ENCODE data around the gene CLBA1. TPM values are rescaled to one million over a fixed set of nuclear protein-coding genes. Genes with fewer than 3 reads are reported as not detected.

The CLBA1 gene
- polyA plus RNA-seq, 1 of the 3 experiments (the other 2 are of a cell fraction) = 18.5 TPM

DNA sequence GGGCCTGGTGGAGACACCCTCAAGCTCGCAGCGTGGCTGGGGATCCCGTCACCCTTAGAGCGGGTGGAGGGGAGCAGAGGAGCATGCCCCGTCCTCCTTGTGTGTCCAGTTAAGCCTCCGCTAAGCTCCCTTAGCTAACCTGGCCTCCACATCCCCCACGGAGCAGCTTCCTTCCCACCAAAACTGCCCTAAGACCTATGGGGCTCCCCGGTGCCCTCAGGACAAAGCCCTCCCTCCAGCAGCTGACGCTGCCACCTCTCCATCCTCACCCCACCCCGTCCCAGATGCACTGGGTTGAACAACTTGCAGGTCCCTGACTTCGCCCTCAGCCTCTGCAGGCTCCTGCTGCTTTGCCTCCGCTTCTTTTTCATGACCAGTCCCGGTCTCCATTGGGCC lies 11.4 kb upstream of the CLBA1 start (continued):
- no peak for TF ChIP-seq TEAD4 (IDR thresholded peaks at IDR 0.05; ENCODE audit: borderline replicate concordance, insufficient read depth)
- TF ChIP-seq RCOR1 (IDR thresholded peaks at IDR 0.05; ENCODE audit: low read length) = no peak

GRCh38 chr14:104974665-104975390 lies 10.8 kb upstream of the CLBA1 start:
- peaks cover 52 to 53% of the 10 kb centered on the region in 2 experiments; a peak in 3 of 4 replicates for H3K4me1 ChIP-seq (ENCODE audit: control insufficient read depth in 1 of 2, insufficient read depth in 2 of 2, low read depth in 1 of 2, low read length in 1 of 2)
- no peaks in the 10 kb centered on the region for H4K20me1 ChIP-seq (ENCODE audit: insufficient read depth)
- H3K4me2 ChIP-seq = peak overlapping the region; percentile 90
- H3K9me3 ChIP-seq = no peaks in the 10 kb centered on the region
- ChIA-PET POLR2A (no interaction called here), CTCF (interaction anchor here (0.7 to 11.2 kb wide), 43 partner anchors 8 to 245 kb away, joined by 3 to 284 read pairs (median 5); partner anchors contain the start of gene CDCA4)
- no peaks in the 10 kb centered on the region for H3K27me3 ChIP-seq (ENCODE audit: insufficient read depth)
- H3K27ac ChIP-seq (ENCODE audit: low read depth in 2 of 2, low read length in 1 of 2) = peak overlapping the region; percentile 70 to 93; a peak in 3 of 4 replicates
- no peaks in the 10 kb centered on the region for H3K36me3 ChIP-seq (replicated peaks in 1 of 2; ENCODE audit: control insufficient read depth in 1 of 2, insufficient read depth in 2 of 2, low read length in 1 of 2)
- no peak overlapping the region for H3K4me3 ChIP-seq (ENCODE audit: low read depth in 2 of 2, low read length in 1 of 2)
- DNase-seq = no peak
- H3K79me2 ChIP-seq (ENCODE audit: insufficient read depth) = peaks cover 53% of the 10 kb centered on the region; the same call in 1 of the 2 replicates
- H3K9ac ChIP-seq = peak overlapping the region; percentile 76; the same call in 1 of the 2 replicates
- WGBS (ENCODE audit: low lambda C conversion rate) = 97% methylated on average over 9 of the region's 14 CpGs
- H3K9me2 ChIP-seq = no peaks in the 10 kb centered on the region
- TF ChIP-seq IRF3 (IDR thresholded peaks at IDR 0.05; ENCODE audit: low read depth, low read length) = no peak
- TF ChIP-seq, protein P1, sequence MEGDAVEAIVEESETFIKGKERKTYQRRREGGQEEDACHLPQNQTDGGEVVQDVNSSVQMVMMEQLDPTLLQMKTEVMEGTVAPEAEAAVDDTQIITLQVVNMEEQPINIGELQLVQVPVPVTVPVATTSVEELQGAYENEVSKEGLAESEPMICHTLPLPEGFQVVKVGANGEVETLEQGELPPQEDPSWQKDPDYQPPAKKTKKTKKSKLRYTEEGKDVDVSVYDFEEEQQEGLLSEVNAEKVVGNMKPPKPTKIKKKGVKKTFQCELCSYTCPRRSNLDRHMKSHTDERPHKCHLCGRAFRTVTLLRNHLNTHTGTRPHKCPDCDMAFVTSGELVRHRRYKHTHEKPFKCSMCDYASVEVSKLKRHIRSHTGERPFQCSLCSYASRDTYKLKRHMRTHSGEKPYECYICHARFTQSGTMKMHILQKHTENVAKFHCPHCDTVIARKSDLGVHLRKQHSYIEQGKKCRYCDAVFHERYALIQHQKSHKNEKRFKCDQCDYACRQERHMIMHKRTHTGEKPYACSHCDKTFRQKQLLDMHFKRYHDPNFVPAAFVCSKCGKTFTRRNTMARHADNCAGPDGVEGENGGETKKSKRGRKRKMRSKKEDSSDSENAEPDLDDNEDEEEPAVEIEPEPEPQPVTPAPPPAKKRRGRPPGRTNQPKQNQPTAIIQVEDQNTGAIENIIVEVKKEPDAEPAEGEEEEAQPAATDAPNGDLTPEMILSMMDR (IDR thresholded peaks at IDR 0.05) = no peak
- no peak for TF ChIP-seq TEAD4 (IDR thresholded peaks at IDR 0.05; ENCODE audit: borderline replicate concordance, insufficient read depth)
- no peak for TF ChIP-seq SIN3A (IDR thresholded peaks at IDR 0.05; ENCODE audit: borderline replicate concordance, low read depth, low read length)
- no peak for TF ChIP-seq ELF1 (IDR thresholded peaks at IDR 0.05)
- no peak for TF ChIP-seq FOXM1 (IDR thresholded peaks at IDR 0.05; ENCODE audit: low read depth)
- no peak for TF ChIP-seq EP300 (IDR thresholded peaks at IDR 0.05; ENCODE audit: borderline replicate concordance in 1 of 2, low read depth in 1 of 2, low read length in 1 of 2)
- peaks cover 21% of the 10 kb centered on the region for H3F3A ChIP-seq (replicated peaks; ENCODE audit: insufficient read depth)
- H2AFZ ChIP-seq (ENCODE audit: low read depth) = no peak overlapping the region

DNA sequence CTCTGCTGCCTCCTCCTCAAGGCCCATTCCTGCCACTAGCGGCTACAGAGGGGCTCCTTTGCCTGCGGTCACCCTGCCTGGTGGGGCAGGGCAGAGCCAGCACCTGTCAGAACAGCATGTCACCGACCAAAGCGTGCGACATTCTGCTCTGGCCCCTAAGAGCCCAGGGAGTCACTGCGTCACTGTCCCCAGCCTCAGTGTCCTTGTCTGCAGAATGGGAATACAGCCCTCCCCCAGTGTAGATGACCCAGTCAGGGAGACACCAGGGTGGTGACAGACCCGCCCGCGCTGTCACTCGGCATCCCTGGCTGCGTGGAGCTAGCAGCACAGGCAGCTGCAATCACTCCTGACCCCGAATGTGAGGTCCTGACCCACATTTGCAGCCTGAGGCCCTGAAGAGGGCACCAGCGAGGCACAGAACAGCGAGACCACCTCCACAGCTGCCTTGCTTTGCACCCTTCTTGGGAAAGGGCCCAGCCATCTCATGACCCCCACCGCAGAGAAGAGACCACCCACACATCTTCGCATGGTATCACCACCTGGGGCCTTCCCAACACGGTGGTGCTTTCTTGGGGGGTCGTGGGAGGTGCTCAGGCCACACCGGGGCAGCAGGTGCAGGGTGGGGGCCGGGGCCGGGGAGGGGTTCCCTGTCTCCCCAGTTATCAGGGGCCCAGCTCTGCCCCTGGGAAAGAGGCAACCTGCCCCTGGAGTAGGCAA lies 9.9 kb upstream of the CLBA1 start:
- Histone ChIP-seq H3K36me3 (replicated peaks in 1 of 2; ENCODE audit: control insufficient read depth in 1 of 2, insufficient read depth in 2 of 2, low read length in 1 of 2) (no peaks in the 10 kb centered on the region), H3F3A (replicated peaks; ENCODE audit: insufficient read depth) (peaks cover 19% of the 10 kb centered on the region), H3K4me2 (peak overlapping the region; percentile 99), H2AFZ (ENCODE audit: low read depth) (no peak overlapping the region), H3K79me2 (ENCODE audit: insufficient read depth) (peaks cover 45% of the 10 kb centered on the region; the same call in 1 of the 2 replicates), H3K27me3 (ENCODE audit: insufficient read depth) (no peaks in the 10 kb centered on the region), H3K27ac (ENCODE audit: low read depth in 2 of 2, low read length in 1 of 2) (no peak overlapping the region), H4K20me1 (ENCODE audit: insufficient read depth) (no peaks in the 10 kb centered on the region), H3K9me3 (no peaks in the 10 kb centered on the region), H3K4me1 (ENCODE audit: control insufficient read depth in 1 of 2, insufficient read depth in 2 of 2, low read depth in 1 of 2, low read length in 1 of 2) (peaks cover 49 to 60% of the 10 kb centered on the region in 2 experiments; a peak in 3 of 4 replicates), H3K9ac (no peak overlapping the region), H3K9me2 (no peaks in the 10 kb centered on the region), H3K4me3 (ENCODE audit: low read depth in 2 of 2, low read length in 1 of 2) (peak overlapping the region in 1 of 2 experiments; percentile 81; a peak in 1 of 4 replicates)
- DNase-seq = peak; percentile 62
- TF ChIP-seq RAD21 (IDR thresholded peaks at IDR 0.05; ENCODE audit: low read length) = peak; percentile 48
- TF ChIP-seq REST (IDR thresholded peaks at IDR 0.05; ENCODE audit: low read depth, low read length) = no peak
- TF ChIP-seq FOSL2 (IDR thresholded peaks at IDR 0.05; ENCODE audit: borderline replicate concordance, low read depth) = no peak
- TF ChIP-seq NFIC (IDR thresholded peaks at IDR 0.05; ENCODE audit: borderline replicate concordance) = no peak
- TF ChIP-seq, protein P2, sequence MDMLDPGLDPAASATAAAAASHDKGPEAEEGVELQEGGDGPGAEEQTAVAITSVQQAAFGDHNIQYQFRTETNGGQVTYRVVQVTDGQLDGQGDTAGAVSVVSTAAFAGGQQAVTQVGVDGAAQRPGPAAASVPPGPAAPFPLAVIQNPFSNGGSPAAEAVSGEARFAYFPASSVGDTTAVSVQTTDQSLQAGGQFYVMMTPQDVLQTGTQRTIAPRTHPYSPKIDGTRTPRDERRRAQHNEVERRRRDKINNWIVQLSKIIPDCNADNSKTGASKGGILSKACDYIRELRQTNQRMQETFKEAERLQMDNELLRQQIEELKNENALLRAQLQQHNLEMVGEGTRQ (IDR thresholded peaks at IDR 0.05; ENCODE audit: borderline replicate concordance, low read depth, low read length) = no peak
- TF ChIP-seq RXRA (IDR thresholded peaks at IDR 0.05; ENCODE audit: borderline replicate concordance, low read depth) = no peak
- no peak for TF ChIP-seq TAF1 (IDR thresholded peaks at IDR 0.05; ENCODE audit: borderline replicate concordance, low read depth, low read length)
- ChIA-PET POLR2A (no interaction called here), CTCF (interaction anchor here (0.6 to 11.2 kb wide), 50 partner anchors 8 to 514 kb away, joined by 3 to 284 read pairs (median 4); partner anchors contain the start of genes CDCA4 and CLBA1)
- 19% methylated on average over 4 of the region's 21 CpGs for WGBS (ENCODE audit: low lambda C conversion rate)
